Mesenchymal stem cell (in vitro differentiated cells and primary cell): ENCODE results near the gene LZTS2.

ENCODE experiments used
- DNase-seq: peaks from one replicate; pipeline ENCODE4 v3.0.0-alpha.2; 2013
- H2AFZ ChIP-seq: one replicate; pipeline ENCODE4 v1.6.1; 2013; ENCODE audit warnings: low read depth, mild to moderate bottlenecking, control low read depth, inconsistent platforms, low read length, moderate library complexity
- H2AK5ac ChIP-seq: 2 replicates; pipeline ENCODE4 v1.6.1; 2013; ENCODE audit warnings: low read length, moderate library complexity, mild to moderate bottlenecking, inconsistent platforms; ENCODE audit not compliant: severe bottlenecking
- H2BK120ac ChIP-seq: one replicate; pipeline ENCODE4 v1.6.1; 2013; ENCODE audit warnings: low read depth, mild to moderate bottlenecking, inconsistent platforms, low read length, moderate library complexity
- H2BK12ac ChIP-seq, 2 experiments: one replicate each; pipeline ENCODE4 v1.6.1; 2013; ENCODE audit warnings: inconsistent platforms in 2 of 2, low read length in 2 of 2, mild to moderate bottlenecking in 2 of 2, moderate library complexity in 2 of 2, control low read depth in 1 of 2
- H2BK15ac ChIP-seq: one replicate; pipeline ENCODE4 v1.6.1; 2013; ENCODE audit warnings: mild to moderate bottlenecking, low read depth, inconsistent platforms; ENCODE audit not compliant: poor library complexity, severe bottlenecking
- H2BK5ac ChIP-seq: 2 replicates; pipeline ENCODE4 v1.6.1; 2013; ENCODE audit warnings: low read depth, mild to moderate bottlenecking, low read length, control low read depth, inconsistent platforms; ENCODE audit not compliant: poor library complexity, severe bottlenecking
- H3K14ac ChIP-seq, 2 experiments: one replicate each; pipeline ENCODE4 v1.6.1; 2013; ENCODE audit warnings: inconsistent platforms in 2 of 2, low read length in 2 of 2, control low read depth in 1 of 2, mild to moderate bottlenecking in 1 of 2, moderate library complexity in 1 of 2
- H3K18ac ChIP-seq, 2 experiments: one replicate each; pipeline ENCODE4 v1.6.1; 2013; ENCODE audit warnings: inconsistent platforms in 2 of 2, low read length in 2 of 2, control low read depth in 1 of 2, low read depth in 1 of 2, mild to moderate bottlenecking in 1 of 2
- H3K23ac ChIP-seq, 2 experiments: one replicate each; pipeline ENCODE4 v1.6.1; 2013; ENCODE audit warnings: inconsistent platforms in 2 of 2, low read length in 2 of 2, mild to moderate bottlenecking in 2 of 2, moderate library complexity in 2 of 2, control low read depth in 1 of 2
- H3K27ac ChIP-seq: 2 replicates; pipeline ENCODE4 v1.5.1; 2013; ENCODE audit warnings: mild to moderate bottlenecking, moderate library complexity, low read length, control low read depth, inconsistent platforms; ENCODE audit not compliant: poor library complexity, severe bottlenecking
- H3K27me3 ChIP-seq, 2 experiments: 2 replicates each; pipeline versions ENCODE4 v1.6.1 to v1.7.0; 2013; ENCODE audit warnings: low read length in 2 of 2, mild to moderate bottlenecking in 2 of 2, moderate library complexity in 2 of 2, control low read depth in 1 of 2, inconsistent platforms in 1 of 2; ENCODE audit not compliant: control insufficient read depth in 1 of 2, insufficient read depth in 1 of 2
- H3K36me3 ChIP-seq, 2 experiments: 2 replicates each; pipeline versions ENCODE4 v1.6.1 to v1.7.0; 2013; ENCODE audit warnings: low read length in 2 of 2, control low read depth in 1 of 2, inconsistent platforms in 1 of 2, low read depth in 1 of 2, mild to moderate bottlenecking in 1 of 2; ENCODE audit not compliant: insufficient read depth in 2 of 2, control insufficient read depth in 1 of 2
- H3K4ac ChIP-seq, 2 experiments: one replicate each; pipeline ENCODE4 v1.6.1; 2013; ENCODE audit warnings: inconsistent platforms in 2 of 2, low read length in 2 of 2, mild to moderate bottlenecking in 2 of 2, moderate library complexity in 2 of 2, control low read depth in 1 of 2, low read depth in 1 of 2
- H3K4me1 ChIP-seq: 2 replicates; pipeline ENCODE4 v1.6.1; 2013; ENCODE audit warnings: low read depth, low read length, control low read depth; ENCODE audit not compliant: control insufficient read depth, insufficient read depth
- H3K4me2 ChIP-seq: 2 replicates; pipeline ENCODE4 v1.6.1; 2013; ENCODE audit warnings: low read length, mild to moderate bottlenecking, inconsistent platforms; ENCODE audit not compliant: poor library complexity, severe bottlenecking
- H3K4me3 ChIP-seq, 2 experiments: 2 replicates each; pipeline versions ENCODE4 v1.5.1 to v1.7.0; 2013; ENCODE audit warnings: low read length in 2 of 2, mild to moderate bottlenecking in 2 of 2, control low read depth in 1 of 2, low read depth in 1 of 2; ENCODE audit not compliant: insufficient read depth in 1 of 2
- H3K79me1 ChIP-seq: replicated peaks from 2 replicates; pipeline ENCODE4 v1.6.1; 2013; ENCODE audit warnings: mild to moderate bottlenecking, control low read depth, low read length, inconsistent platforms; ENCODE audit not compliant: poor library complexity, severe bottlenecking
- H3K9ac ChIP-seq: 2 replicates; pipeline ENCODE4 v1.7.0; 2013; ENCODE audit warnings: mild to moderate bottlenecking, low read length, moderate library complexity
- H3K9me3 ChIP-seq: 2 replicates; pipeline ENCODE4 v1.7.0; 2013; ENCODE audit warnings: mild to moderate bottlenecking, low read length; ENCODE audit not compliant: control insufficient read depth
- H4K8ac ChIP-seq: one replicate; pipeline ENCODE4 v1.6.1; 2013; ENCODE audit warnings: inconsistent platforms, mild to moderate bottlenecking, low read length, moderate library complexity
- H4K91ac ChIP-seq: one replicate; pipeline ENCODE4 v1.6.1; 2013; ENCODE audit warnings: mild to moderate bottlenecking, low read length, inconsistent platforms
- WGBS: methylation state at CpG from one replicate; pipeline ENCODE4 v1.1.7; 2013; ENCODE audit warnings: mixed read lengths; 5-methylcytosine and 5-hydroxymethylcytosine counted together

Gene LZTS2

GRCh38 chr10:101000127-101000914 is 713 bp downstream of the LZTS2 start:
- H3K9me3 ChIP-seq = no peaks in the 10 kb centered on the region
- peak overlapping the region; percentile 72 for H4K8ac ChIP-seq
- peak overlapping the region; percentile 99 for H4K91ac ChIP-seq
- H2BK5ac ChIP-seq = peak overlapping the region; percentile 11
- WGBS = 1% methylated on average over 13 of the region's 19 CpGs
- H2AK5ac ChIP-seq = peak overlapping the region; percentile 57
- H2BK12ac ChIP-seq = peak overlapping the region; percentile 20 to 45
- peaks cover 30 to 32% of the 10 kb centered on the region in 2 experiments for H3K36me3 ChIP-seq
- peak overlapping the region; percentile 97 for H2BK120ac ChIP-seq
- no peak overlapping the region for H2AFZ ChIP-seq
- H3K27ac ChIP-seq = peak overlapping the region; percentile 83
- H3K23ac ChIP-seq = peak overlapping the region in 1 of 2 experiments; percentile 63
- H3K14ac ChIP-seq = peak overlapping the region in 1 of 2 experiments; percentile 78
- DNase-seq = peak; percentile 52
- no peaks in the 10 kb centered on the region for H3K27me3 ChIP-seq
- H3K18ac ChIP-seq = peak overlapping the region; percentile 16 to 95
- H3K4me3 ChIP-seq = peak overlapping the region; percentile 75 to 96
- peak overlapping the region; percentile 100 for H3K9ac ChIP-seq
- peak overlapping the region; percentile 50 to 96 for H3K4ac ChIP-seq
- H3K4me1 ChIP-seq = peaks cover 39% of the 10 kb centered on the region
- H3K4me2 ChIP-seq = peak overlapping the region; percentile 39
- peak overlapping the region; percentile 73 for H2BK15ac ChIP-seq
- peaks cover 16% of the 10 kb centered on the region for H3K79me1 ChIP-seq

DNA sequence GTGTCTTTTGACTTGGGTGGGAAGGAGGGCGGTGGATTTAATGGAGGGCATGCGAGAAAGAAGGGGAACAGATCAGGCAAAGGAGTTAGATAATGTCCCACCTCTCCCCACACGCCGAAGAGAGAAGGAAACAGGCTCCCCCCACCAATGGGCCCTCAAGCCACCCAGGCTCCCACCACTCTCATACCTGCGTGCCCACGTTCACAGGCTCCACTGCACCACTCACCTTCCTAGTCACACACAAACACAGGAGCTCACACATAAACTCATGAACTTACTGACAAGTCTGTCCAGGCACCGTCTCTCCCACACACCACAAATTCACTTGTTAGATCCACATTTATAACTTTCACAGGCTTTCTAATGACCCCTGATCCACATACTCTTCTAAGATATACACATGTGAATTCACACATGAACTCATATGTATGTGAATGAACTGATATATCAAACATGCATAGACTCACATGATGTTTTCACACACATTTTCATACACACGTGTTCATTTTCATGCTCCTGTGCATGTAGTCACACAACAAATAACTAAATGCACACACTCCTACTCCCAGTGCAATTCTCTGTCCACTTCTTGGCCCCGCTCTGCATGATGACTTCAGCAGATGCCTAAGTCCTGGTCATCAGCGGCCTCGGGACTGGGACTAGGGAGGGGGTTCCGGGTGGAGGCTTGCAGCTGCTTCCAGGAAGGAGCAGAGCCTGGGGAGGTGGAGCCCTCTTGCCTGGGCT is 1.5 kb downstream of the LZTS2 start:
- peak; percentile 93 for DNase-seq
- Histone ChIP-seq H3K4me2 (peak overlapping the region; percentile 43), H3K9me3 (no peaks in the 10 kb centered on the region), H3K27ac (peak overlapping the region; percentile 83), H3K4me1 (peaks cover 39% of the 10 kb centered on the region), H2AK5ac (peak overlapping the region; percentile 27), H2BK5ac (no peak overlapping the region), H3K27me3 (no peaks in the 10 kb centered on the region), H4K91ac (peak overlapping the region; percentile 55), H3K79me1 (peaks cover 24% of the 10 kb centered on the region), H3K18ac (peak overlapping the region; percentile 16 to 95), H2AFZ (no peak overlapping the region), H3K36me3 (peaks cover 38 to 40% of the 10 kb centered on the region in 2 experiments), H3K4me3 (peak overlapping the region; percentile 75 to 96), H3K14ac (peak overlapping the region in 1 of 2 experiments; percentile 90), H2BK12ac (peak overlapping the region; percentile 12 to 20), H2BK15ac (peak overlapping the region; percentile 60), H3K9ac (peak overlapping the region; percentile 100), H4K8ac (peak overlapping the region; percentile 45), H3K4ac (peak overlapping the region in 1 of 2 experiments; percentile 96), H2BK120ac (peak overlapping the region; percentile 97), H3K23ac (peak overlapping the region in 1 of 2 experiments; percentile 1)
- 40% methylated on average over 11 of the region's 12 CpGs for WGBS

- H3K9me3 ChIP-seq = no peaks in the 10 kb centered on the region
These were observed 2.0 kb downstream of the LZTS2 start for GRCh38 chr10:101001659-101002035.

More at GRCh38 chr10:101001659-101002035, 2.0 kb downstream of the LZTS2 start:
- Histone ChIP-seq H3K4me2 (peak overlapping the region; percentile 43), H3K14ac (peak overlapping the region in 1 of 2 experiments; percentile 26), H2BK120ac (peak overlapping the region; percentile 36), H3K23ac (no peak overlapping the region), H2AK5ac (peak overlapping the region; percentile 3), H2BK15ac (no peak overlapping the region), H3K4me3 (peak overlapping the region in 1 of 2 experiments; percentile 96), H3K18ac (peak overlapping the region in 1 of 2 experiments; percentile 63), H2BK12ac (peak overlapping the region in 1 of 2 experiments; percentile 25), H3K27me3 (no peaks in the 10 kb centered on the region), H3K4ac (peak overlapping the region in 1 of 2 experiments; percentile 71), H4K8ac (peak overlapping the region; percentile 15), H3K36me3 (peaks cover 43 to 46% of the 10 kb centered on the region in 2 experiments), H3K4me1 (peaks cover 33% of the 10 kb centered on the region), H2BK5ac (no peak overlapping the region), H3K27ac (peak overlapping the region; percentile 83), H3K9ac (peak overlapping the region; percentile 100), H2AFZ (no peak overlapping the region), H3K79me1 (peaks cover 22% of the 10 kb centered on the region), H4K91ac (no peak overlapping the region)
- no peak for DNase-seq
- WGBS = 93% methylated on average over 5 of the region's 5 CpGs
